Activated T-cell treated with anti-CD3 and anti-CD28 coated beads for 48 hours (primary cell): ENCODE data around the gene ULK4.
"Not testable (repeated sequence)": the region's sequence is repeated elsewhere in the genome, so short reads cannot be mapped to it uniquely, and the experiment has no call there.

Experiments
- DNase-seq: peaks from one replicate; pipeline ENCODE4 v3.0.0-alpha.2; 2020; ENCODE audit warnings: low read depth

Gene ULK4

GRCh38 chr3:41502023-41502422, 459.9 kb downstream of the ULK4 start:
- DNase-seq: no peak

DNA sequence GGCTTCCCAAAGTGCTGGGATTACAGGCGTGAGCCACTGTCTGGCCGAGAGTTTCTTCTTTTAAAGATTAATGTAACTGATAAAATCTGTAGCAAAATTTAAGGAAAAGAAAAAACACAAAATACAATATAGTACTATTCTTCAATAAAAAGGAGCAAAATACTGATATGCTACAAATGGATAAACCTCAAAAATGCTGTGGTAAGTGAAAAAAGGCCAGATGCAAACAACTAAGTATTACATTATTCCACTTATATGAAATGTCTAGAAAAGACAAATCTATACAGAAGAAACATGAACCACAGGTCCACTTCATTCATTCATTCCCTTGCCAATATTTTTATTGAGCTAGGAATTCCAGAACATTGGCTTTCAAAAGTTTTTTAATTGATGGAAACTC, 463.1 kb downstream of the ULK4 start:
- no peak for DNase-seq

- DNase-seq: no peak
Measured at GRCh38 chr3:41490360-41490759, 471.5 kb downstream of the ULK4 start.

- DNase-seq: no peak
Measured at GRCh38 chr3:41489231-41489630, 472.7 kb downstream of the ULK4 start.

- no peak for DNase-seq
Measured at GRCh38 chr3:41488501-41488900, 473.4 kb downstream of the ULK4 start.

DNA sequence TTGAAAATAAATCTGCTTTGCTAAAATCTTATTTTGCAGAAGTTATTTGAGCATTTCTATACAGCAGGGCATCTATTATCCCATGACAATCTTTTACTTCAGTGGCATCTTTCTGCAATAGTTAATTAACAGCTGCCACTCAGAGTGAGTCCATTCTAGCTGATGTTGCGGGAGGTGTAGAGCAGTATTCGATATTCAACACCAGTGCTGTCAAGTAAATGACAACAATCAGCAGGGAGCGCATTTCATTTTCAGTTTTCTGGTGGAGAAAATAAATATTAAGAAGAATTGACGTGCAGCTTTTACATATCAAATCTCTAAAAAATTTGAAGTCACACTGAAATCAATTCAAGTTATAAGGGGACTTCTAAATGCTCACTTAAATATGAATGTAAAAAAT, 476.4 kb downstream of the ULK4 start:
- DNase-seq: no peak

GRCh38 chr3:41482134-41482533, 479.8 kb downstream of the ULK4 start:
- DNase-seq: no peak

GRCh38 chr3:41478278-41478677, 483.6 kb downstream of the ULK4 start:
- DNase-seq: no peak

- no peak for DNase-seq
Measured at GRCh38 chr3:41477399-41478014, 484.4 kb downstream of the ULK4 start.

DNA sequence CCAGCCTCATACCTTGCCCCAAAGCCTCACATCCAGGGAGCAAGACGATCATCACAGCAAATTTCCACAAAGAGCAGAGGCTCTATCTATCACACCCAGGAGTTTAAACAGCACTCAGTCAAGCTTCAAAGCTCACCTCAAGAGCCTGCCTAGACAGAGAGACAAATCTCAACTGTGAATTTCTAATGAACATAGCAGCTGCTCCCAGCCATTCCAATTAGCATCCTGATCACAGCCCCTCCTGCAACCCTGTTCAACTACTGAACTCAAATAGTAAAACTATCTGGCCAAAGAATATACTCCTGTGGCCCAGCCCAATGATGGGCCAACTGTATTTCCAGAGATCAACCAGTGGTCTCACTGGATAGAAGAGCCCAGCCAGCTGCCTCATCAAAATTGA, 492.8 kb downstream of the ULK4 start:
- DNase-seq: no peak

DNA sequence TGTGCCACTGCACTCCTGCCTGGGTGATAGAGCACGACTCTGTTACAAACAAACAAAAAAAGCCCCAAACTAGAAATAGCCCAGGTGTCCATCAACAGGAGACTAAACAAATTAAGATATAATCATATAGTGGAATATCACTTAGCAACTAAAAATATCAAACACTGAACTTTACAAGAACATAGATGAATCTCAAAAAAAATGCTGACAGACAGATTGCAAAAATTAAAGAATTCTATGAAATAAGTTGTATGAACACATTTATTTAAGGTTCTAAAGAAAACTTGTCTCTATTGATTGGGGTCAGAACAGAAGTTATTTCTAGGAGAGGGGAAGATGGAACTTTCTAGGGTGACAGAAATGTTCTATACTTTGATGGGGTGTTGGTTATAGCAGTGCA, 494.4 kb downstream of the ULK4 start:
- no peak for DNase-seq

- DNase-seq: no peak
Measured at GRCh38 chr3:41464858-41465257, 497.0 kb downstream of the ULK4 start.

DNA sequence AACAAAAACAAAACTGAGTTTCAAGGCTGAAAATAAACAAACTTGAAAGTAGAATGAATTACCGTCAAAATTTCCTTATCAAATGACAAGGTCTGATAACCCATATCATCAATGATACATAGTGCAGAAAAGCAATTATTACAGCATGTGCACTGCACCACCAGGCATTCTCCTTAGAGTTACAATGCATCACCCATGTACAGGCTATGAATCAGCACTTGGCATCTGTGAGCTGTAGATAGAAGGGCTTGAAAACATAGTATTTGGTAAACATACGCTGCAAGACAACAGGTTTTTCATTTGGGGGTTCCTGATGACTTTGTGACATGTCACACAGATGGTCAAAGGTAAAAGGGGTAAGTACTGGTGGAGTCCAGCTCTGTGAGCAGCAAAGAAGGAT, 497.5 kb downstream of the ULK4 start:
- no peak for DNase-seq

DNA sequence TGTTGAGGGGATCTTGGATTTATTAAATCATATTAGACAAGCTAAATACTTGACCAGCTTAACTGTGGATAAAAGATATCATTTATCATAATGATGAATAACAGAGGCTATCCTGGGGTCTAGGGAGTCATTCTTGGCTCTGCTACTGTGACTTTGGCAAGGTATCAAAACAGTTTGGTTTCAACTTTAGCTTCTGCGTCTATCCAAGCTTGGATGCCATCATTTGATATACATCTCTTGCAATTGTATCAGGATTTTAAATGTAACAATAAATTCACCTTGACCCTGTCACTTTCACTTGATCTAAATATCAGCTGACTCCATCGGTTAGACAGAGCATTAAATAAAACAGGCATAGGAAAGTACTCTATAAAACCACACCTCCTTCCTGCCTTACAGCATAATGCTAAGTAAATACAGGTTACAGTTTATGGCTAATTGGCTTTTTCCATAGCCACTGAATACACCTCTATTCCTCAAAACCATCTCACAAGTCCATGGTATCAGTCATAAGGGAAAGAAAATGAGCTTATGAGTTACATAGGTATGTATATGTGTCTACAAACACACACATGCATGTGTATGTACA, 499.7 kb downstream of the ULK4 start:
- no peak for DNase-seq

DNA sequence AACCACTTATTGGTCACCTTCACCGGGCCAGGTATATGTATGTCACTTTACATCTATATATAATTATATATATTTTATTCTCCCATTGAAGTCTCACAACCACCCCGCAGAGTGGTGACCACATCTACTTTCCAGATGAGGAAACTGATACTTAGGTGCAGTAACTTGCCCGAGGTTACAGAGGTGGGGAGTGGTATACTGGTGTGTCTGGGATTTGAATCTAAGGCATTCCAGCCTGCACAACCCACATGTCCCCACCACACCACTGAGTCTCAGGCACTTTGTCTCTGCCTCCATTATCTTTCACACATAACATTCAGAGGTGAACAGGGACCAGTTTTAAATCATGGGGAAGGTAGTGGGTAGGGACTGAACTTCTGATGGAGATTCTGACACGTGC, 501.2 kb downstream of the ULK4 start:
- DNase-seq: no peak

DNA sequence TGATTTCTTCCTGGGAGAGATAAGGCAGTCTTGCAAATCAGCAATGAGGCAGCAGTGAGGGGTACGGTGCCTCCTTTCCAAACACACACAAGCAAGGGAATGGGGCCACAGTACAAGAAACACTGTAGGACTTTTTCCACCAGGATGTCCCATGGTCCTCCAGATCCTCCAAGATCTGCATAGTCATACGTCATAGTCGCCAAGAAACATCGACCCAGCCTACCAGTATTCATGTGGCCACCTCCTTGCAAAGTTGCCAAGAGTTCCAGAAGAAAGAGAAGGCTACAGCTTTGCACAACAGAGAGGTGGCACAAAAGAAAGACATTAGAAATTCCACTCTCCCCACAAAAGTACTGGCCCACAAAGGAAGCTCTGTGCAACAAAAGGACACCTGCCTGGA, 504.7 kb downstream of the ULK4 start:
- DNase-seq: no peak

DNA sequence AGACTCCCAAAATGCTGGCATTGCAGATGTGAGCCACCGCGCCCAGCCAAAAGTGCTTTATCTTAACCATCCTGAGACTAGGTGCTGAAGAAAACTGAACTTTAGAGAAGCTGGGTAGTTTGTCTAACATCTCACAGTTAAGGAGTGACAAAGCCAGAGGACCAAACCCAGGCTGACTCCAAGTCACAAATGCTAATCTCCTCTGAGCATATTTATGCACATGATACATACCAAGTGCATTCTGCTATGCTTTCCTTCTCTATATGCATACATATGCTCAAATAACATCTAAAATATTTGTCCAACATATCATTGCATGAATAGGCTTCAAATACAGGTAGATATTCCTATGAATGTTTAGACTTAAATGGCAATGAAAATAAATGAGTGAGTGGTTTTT, 505.7 kb downstream of the ULK4 start:
- no peak for DNase-seq

DNA sequence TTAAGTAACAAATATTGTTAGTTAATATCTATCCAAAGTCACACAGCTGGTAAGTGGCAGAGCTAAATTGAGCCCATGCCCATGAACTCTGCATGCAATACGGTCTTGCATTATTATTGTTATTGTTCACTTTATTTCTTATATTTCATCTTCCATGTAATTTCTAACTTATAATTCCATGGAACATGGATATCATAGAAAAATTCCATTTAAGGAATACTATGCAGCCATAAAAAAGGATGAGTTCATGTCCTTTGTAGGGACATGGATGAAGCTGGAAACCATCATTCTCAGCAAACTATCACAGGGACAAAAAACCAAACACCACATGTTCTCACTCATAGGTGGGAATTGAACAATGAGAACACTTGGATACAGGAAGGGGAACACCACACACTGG, 508.3 kb downstream of the ULK4 start:
- DNase-seq: not testable (repeated sequence)

- DNase-seq: no peak
Measured at GRCh38 chr3:41450416-41451231, 511.3 kb downstream of the ULK4 start.

GRCh38 chr3:41448396-41448795, 513.5 kb downstream of the ULK4 start:
- no peak for DNase-seq

GRCh38 chr3:41447701-41448100, 514.2 kb downstream of the ULK4 start:
- no peak for DNase-seq

DNA sequence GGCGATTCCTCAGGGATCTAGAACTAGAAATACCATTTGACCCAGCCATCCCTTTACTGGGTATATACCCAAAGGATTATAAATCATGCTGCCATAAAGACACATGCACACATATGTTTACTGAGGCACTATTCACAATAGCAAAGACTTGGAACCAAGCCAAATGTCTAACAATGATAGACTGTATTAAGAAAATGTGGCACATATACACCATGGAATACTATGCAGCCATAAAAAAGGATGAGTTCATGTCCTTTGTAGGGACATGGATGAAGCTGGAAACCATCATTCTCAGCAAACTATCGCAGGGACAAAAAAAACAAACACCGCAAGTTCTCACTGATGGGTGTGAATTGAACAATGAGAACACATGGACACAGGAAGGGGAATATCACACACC, 515.6 kb downstream of the ULK4 start:
- DNase-seq: not testable (repeated sequence)

- no peak for DNase-seq
Measured at GRCh38 chr3:41441568-41441967, 520.3 kb downstream of the ULK4 start.

DNA sequence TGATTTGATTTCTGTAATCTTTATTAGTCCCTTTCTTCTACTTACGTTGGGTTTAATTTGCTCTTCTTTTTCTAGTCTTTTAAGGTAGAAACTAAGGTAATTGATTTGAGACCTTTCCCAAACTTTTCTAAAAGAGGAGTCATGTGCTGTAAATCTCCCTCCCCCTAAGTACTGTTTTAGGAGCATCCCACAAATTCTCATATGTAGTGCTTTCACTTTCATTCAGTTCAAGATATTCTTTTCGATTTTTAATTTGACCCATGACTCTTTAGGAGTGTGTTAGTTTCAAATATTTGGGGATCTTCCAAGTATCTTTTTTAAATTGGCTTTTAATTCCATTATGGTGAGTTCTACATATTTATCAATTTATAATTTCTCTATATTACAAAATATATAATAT, 520.8 kb downstream of the ULK4 start:
- DNase-seq: no peak
